A673 (cell line): ENCODE data around the gene INPP5A.

Experiments used
- EZH2 ChIP-seq: fragments of 200-600 bp; sonication (generic); IDR thresholded peaks from 2 replicates; pipeline ENCODE4 v1.6.1; 2017; ENCODE audit warnings: borderline replicate concordance, low read depth, mild to moderate bottlenecking, mixed read lengths, antibody characterized with exemption, low read length; ENCODE audit not compliant: poor library complexity, severe bottlenecking
- TF ChIP-seq, protein P1 (sequence below): fragments of 300-800, 200-600 bp; sonication (generic); conservative IDR thresholded peaks from 2 replicates; pipeline ENCODE4 v1.5.1; 2017; ENCODE audit warnings: low read depth, mild to moderate bottlenecking, antibody characterized with exemption, low read length, moderate library complexity, mixed read lengths

DNA sequence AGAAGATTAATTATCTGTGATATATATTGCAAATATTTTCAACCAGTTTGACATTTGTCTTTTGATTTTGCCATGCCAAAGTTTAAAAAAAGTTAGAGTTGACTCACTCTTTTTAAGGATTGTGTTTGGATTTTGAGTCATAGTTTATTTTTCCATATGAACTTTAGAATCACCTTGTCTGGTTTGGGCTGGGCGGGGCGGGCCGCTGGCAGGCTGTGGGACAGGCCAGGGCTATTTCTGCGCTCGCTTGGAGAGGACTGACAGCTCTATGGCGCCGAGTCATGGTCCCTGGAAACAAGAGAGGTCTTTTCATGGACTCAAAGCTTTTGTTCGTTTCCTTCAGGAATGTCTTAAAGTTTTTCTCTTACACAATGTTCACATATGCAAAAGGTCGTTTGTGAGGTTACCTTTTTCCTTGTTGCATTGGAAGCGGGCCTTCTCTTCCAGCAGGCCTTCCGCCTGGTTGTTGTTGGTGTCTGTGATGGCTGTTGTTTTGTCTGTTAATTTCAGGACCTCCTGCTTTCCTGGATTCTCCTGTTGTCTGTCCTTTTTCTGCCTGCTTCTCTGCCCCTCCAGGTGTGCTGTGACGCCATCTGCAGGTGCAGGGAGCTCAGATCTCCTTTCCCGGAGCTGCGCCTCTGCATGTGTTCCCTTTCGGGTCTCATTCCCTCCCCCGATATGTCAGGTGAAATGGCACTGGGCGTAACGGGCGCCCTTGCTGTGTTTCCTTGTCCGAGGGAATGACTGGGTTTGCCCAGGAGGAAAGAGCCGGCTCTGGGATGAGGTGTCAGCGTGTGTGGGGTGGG is 53.8 kb downstream of the INPP5A start:
- TF ChIP-seq, protein P1, sequence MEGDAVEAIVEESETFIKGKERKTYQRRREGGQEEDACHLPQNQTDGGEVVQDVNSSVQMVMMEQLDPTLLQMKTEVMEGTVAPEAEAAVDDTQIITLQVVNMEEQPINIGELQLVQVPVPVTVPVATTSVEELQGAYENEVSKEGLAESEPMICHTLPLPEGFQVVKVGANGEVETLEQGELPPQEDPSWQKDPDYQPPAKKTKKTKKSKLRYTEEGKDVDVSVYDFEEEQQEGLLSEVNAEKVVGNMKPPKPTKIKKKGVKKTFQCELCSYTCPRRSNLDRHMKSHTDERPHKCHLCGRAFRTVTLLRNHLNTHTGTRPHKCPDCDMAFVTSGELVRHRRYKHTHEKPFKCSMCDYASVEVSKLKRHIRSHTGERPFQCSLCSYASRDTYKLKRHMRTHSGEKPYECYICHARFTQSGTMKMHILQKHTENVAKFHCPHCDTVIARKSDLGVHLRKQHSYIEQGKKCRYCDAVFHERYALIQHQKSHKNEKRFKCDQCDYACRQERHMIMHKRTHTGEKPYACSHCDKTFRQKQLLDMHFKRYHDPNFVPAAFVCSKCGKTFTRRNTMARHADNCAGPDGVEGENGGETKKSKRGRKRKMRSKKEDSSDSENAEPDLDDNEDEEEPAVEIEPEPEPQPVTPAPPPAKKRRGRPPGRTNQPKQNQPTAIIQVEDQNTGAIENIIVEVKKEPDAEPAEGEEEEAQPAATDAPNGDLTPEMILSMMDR = no peak
- TF ChIP-seq EZH2 = no peak
